ENCODE data around the gene CFP. TPM values are rescaled to one million over a fixed set of nuclear protein-coding genes. Genes with fewer than 3 reads are reported as not detected.
"Not testable (repeated sequence)": the region's sequence is repeated elsewhere in the genome, so short reads cannot be mapped to it uniquely, and the experiment has no call there.

CFP gene
- 1 to 10 TPM in 1 of 2 donors, under 1 TPM in 1; 0.09 to 2.9 TPM for total RNA-seq

- H3K4me3 ChIP-seq, result no peak within 1 kb of the TSS
- no peaks in the 10 kb centered on the region for H3K9me3 ChIP-seq
- no peaks in the 10 kb centered on the region for H3K27me3 ChIP-seq (replicated peaks; ENCODE audit: insufficient read depth)
- intact Hi-C loops (cut with DNase I), result no loop called here
- H3K4me1 ChIP-seq (replicated peaks), result no peaks in the 10 kb centered on the region
- DNase-seq (ENCODE audit: low spot score), result no peak
- TF ChIP-seq CTCF (IDR thresholded peaks at IDR 0.05) (no peak), POLR2A (IDR thresholded peaks at IDR 0.05) (no peak), POLR2AphosphoS5 (IDR thresholded peaks at IDR 0.05) (no peak)
- WGBS, result 68% methylated on average over 12 of the region's 14 CpGs
- H3K36me3 ChIP-seq, result no peaks in the 10 kb centered on the region
- no peak within 1 kb of the TSS for H3K27ac ChIP-seq
These were observed at the start of gene CFP for GRCh38 chrX:47629419-47630200. TSS of gene CFP (minus strand) at chrX:47629930. CDS start at chrX:47629844, 86 bp downstream.

GRCh38 chrX:47675959-47676859, 46.5 kb upstream of the CFP start:
- H3K4me3 ChIP-seq; H3K27me3 ChIP-seq (replicated peaks; ENCODE audit: insufficient read depth); H3K9me3 ChIP-seq; H3K36me3 ChIP-seq; H3K4me1 ChIP-seq (replicated peaks); H3K27ac ChIP-seq; intact Hi-C loops (cut with DNase I); DNase-seq (ENCODE audit: low spot score): not testable (repeated sequence)
- WGBS, result 61% methylated on average over 7 of the region's 7 CpGs

- Histone ChIP-seq H3K4me1 (replicated peaks) (no peaks in the 10 kb centered on the region), H3K4me3 (no peak overlapping the region), H3K27ac (no peak overlapping the region), H3K9me3 (no peaks in the 10 kb centered on the region), H3K27me3 (replicated peaks; ENCODE audit: insufficient read depth) (no peaks in the 10 kb centered on the region), H3K36me3 (no peaks in the 10 kb centered on the region)
- TF ChIP-seq POLR2AphosphoS5 (IDR thresholded peaks at IDR 0.05) (no peak), CTCF (IDR thresholded peaks at IDR 0.05) (no peak), POLR2A (IDR thresholded peaks at IDR 0.05) (no peak)
- 67% methylated on average over 5 of the region's 5 CpGs for WGBS
- DNase-seq (ENCODE audit: low spot score), result no peak
- intact Hi-C loops (cut with DNase I), result no loop called here
These were observed 45.0 kb upstream of the CFP start for GRCh38 chrX:47674776-47675175.

- DNase-seq (ENCODE audit: low spot score); H3K36me3 ChIP-seq; H3K27ac ChIP-seq; H3K27me3 ChIP-seq (replicated peaks; ENCODE audit: insufficient read depth); intact Hi-C loops (cut with DNase I); H3K9me3 ChIP-seq; H3K4me3 ChIP-seq; H3K4me1 ChIP-seq (replicated peaks): not testable (repeated sequence)
- 80% methylated on average over 4 of the region's 4 CpGs for WGBS
These were observed 36.1 kb upstream of the CFP start for GRCh38 chrX:47665797-47666196.

- DNase-seq (ENCODE audit: low spot score), result no peak
These were observed 35.0 kb upstream of the CFP start for GRCh38 chrX:47664737-47665136.

More at GRCh38 chrX:47664737-47665136, 35.0 kb upstream of the CFP start:
- intact Hi-C loops (cut with DNase I), result no loop called here
- 91% methylated on average over 5 of the region's 5 CpGs for WGBS
- Histone ChIP-seq H3K27ac (no peak overlapping the region), H3K9me3 (no peaks in the 10 kb centered on the region), H3K4me1 (replicated peaks) (no peaks in the 10 kb centered on the region), H3K36me3 (no peaks in the 10 kb centered on the region), H3K27me3 (replicated peaks; ENCODE audit: insufficient read depth) (no peaks in the 10 kb centered on the region), H3K4me3 (no peak overlapping the region)
- TF ChIP-seq CTCF (IDR thresholded peaks at IDR 0.05) (no peak), POLR2A (IDR thresholded peaks at IDR 0.05) (no peak), POLR2AphosphoS5 (IDR thresholded peaks at IDR 0.05) (no peak)

Data from prostate gland (tissue), 2 donors.